GDM1 (cell line): ENCODE results near the gene TACC2.
"Not testable (repeated sequence)": the region's sequence is repeated elsewhere in the genome, so short reads cannot be mapped to it uniquely, and the experiment has no call there.

ENCODE experiments used
- DNase-seq: peaks from one replicate; lab custom pipeline; 2025; lab: John Stamatoyannopoulos, UW

TACC2 gene, protein sequence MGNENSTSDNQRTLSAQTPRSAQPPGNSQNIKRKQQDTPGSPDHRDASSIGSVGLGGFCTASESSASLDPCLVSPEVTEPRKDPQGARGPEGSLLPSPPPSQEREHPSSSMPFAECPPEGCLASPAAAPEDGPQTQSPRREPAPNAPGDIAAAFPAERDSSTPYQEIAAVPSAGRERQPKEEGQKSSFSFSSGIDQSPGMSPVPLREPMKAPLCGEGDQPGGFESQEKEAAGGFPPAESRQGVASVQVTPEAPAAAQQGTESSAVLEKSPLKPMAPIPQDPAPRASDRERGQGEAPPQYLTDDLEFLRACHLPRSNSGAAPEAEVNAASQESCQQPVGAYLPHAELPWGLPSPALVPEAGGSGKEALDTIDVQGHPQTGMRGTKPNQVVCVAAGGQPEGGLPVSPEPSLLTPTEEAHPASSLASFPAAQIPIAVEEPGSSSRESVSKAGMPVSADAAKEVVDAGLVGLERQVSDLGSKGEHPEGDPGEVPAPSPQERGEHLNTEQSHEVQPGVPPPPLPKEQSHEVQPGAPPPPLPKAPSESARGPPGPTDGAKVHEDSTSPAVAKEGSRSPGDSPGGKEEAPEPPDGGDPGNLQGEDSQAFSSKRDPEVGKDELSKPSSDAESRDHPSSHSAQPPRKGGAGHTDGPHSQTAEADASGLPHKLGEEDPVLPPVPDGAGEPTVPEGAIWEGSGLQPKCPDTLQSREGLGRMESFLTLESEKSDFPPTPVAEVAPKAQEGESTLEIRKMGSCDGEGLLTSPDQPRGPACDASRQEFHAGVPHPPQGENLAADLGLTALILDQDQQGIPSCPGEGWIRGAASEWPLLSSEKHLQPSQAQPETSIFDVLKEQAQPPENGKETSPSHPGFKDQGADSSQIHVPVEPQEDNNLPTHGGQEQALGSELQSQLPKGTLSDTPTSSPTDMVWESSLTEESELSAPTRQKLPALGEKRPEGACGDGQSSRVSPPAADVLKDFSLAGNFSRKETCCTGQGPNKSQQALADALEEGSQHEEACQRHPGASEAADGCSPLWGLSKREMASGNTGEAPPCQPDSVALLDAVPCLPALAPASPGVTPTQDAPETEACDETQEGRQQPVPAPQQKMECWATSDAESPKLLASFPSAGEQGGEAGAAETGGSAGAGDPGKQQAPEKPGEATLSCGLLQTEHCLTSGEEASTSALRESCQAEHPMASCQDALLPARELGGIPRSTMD (N-terminal part only)

DNA sequence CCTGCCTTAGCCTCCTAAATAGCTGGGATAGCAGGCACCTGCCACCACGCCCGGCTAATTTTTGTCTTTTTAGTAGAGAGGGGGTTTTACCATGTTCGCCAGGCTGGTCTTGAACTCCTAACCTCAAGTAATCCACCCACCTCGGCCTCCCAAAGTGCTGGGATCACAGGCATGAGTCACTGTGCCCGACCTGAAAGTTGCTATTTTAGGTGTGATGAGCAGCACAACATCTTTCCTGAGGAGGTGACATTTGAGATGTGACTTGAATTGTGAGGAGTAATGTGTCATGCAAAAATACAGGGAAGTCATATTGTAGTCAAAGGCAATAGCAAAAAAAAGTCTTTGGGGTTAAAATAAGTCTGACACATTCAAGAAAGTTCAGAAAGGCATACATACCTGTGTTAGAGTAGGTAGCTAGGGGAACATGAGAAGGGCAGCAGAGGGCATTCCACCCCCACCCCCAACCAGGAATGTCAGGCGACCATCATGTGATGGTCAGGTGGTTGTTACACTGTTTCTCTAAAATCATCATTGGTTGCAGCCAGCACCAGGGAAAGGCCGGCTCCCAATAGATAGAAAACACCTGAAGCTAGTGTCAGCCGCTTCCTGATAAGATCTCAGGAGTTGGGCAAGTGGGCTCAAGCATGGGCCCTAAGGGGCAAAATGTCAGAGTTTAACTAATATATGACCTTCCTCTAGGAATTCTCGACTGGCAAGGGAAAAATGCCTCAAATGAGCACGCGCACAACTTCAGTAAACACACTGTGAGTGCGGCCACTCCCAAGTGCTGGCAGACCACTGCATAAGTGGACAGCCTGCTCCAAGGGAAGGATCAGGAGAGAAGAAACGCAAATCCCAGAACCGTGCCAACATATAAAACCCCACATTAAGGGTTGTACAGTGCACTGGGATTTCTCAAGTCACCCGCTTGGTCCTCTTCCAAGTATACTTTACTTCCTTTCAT, at the start of gene TACC2:
TACC2 (plus strand) TSS at position 803 of the 964 bp plus-strand sequence. CDS start 32,819 bp downstream, outside the sequence.
- no peak for DNase-seq

DNA sequence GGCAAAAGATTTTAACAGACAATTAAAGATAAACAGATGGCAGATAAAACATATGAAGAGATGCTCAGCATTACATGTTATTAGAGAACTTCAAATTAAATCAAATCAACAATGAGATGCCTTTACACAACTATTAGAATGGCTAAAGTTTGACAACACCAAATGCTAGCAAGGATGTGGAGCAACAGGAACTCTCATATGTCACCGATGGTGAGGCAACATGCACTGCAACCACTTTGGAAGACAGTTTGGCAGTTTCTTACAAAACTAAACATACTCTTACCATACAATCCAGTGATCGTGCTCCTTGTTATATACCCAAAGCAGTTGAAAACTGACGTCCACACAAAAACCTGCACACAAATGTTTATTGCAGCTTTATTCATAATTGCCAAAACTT, 47.4 kb upstream of the TACC2 start:
- no peak for DNase-seq

DNA sequence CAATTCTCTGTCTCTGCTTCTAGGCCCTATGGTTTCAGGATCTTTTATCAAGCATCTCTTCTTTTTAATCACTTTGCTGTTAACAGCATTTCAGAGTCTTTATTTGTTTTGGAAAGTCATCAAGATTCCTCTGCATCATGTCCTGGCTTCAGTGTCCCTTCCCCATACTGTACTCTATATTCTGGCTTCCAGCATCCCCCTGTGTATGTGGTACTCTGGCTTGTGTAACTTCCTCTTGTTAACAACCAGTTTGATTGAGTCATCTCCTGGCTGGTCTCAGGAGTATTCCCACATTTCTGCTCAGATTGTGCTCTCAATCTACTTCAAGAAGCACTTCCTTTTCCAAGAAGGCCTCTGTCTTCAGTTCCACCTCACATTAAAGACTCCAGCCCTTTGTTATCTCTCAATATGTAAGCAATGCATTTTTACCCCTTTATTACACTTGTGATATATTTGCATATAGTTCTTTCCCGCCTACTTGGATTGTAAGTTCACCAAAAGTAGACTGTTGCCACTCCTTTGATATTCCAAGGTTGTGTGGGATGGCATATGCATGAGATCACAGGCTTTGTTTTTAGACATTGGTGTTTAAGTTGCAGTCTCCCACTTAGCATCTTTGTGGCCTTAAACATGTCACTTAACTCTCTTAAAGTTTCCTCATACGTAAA, 46.1 kb upstream of the TACC2 start:
- no peak for DNase-seq

DNA sequence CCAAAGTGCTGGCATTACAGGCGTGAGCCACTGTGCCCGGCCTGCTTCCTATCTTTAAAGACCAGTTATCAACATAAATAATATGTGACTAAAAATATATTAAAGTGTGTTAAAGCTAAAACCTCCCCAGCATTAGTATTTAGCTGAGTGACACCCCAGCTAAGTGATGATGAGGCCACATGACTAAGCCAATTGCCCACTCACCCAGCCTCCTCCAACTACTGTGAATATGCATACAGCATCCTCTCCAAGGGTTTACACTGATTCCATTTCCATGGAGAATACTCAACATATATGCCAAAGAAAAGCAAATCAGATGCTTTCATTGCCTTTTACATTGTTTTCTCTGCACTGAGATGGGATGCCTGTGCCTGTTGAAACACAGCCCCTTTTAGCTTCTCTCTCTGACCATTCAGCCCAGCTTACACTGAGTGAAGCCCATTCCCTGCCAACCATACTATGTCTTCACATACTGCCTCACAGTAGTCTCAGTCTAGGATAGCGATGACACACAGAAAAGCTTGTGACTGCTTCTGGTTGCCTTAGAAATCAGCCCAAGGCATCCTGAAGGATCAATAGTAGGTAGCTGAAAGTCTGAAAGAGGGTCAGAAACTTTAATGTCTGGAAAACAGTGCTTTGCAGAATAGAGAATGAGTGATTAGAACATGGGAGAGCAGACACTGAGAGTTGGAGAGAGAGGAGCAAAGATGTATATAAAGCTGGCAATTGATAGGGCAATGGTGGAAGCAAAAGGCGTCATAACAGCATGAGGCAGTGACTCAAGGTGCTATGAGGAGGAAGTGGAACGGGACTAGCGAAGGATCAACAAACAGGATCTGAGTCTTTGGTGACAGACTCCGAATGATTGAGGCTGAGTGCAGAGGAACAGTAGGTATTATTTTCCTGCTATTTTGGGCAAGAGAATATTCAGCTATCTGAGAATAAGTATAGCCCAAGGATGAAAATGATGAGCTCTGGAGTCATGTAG, 41.3 kb upstream of the TACC2 start:
- no peak for DNase-seq

DNA sequence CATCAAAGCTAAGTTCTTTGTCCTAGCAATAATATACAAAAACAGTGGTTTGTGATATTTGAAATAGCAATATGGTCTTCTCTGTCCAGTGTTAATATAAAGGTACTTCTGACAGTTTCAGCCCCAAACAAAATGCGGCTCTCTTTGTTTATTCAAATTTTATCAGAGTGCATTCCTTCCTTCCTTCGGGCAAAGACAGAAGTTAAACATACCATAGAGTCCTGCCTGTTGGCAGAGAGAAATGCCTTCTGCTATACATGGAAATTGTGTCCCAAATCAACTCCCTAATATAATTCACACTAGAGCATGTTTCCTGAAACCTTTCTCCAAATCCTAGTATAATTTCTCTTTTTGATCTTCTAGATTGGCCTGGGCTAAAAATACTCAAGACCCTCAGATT, 39.9 kb upstream of the TACC2 start:
- DNase-seq: no peak

DNA sequence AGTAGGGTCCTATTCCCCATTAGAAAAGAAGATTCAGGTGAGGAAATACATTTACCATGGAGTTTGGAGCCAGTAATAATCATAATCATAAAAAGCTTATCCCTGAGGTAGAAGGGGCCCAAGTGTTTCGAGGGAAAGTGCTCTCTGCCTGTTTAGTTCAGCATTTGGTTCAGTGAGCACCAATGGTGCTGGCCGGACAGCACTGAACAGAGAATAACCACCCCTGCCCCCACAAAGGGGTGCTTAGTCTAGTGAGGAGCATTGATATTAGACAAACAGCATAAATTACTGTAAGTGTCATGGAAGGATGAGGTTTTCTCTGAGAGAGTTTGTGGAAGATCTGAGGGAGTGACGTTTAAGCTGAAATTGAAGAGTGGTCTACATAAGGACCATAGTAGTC, 39.5 kb upstream of the TACC2 start:
- DNase-seq: no peak

DNA sequence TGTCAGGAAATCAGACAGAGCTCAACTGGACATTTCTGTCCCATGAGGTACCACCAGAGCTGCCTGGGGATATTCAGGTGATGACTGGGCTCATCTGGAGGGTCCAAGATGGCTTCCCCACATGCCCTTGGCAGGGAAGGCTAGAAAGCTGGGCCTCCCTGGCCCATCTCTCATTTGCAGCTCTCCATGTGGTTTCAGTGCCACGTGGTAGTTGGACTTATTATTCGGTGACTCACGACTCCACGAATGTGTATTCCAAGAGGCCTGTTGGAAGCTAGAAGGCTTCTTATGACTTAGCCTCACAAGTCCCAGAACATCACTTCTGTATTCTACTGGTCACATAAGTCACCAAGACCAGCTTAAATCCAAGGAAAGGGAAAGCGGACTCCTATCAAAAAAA, 36.7 kb upstream of the TACC2 start:
- no peak for DNase-seq

DNA sequence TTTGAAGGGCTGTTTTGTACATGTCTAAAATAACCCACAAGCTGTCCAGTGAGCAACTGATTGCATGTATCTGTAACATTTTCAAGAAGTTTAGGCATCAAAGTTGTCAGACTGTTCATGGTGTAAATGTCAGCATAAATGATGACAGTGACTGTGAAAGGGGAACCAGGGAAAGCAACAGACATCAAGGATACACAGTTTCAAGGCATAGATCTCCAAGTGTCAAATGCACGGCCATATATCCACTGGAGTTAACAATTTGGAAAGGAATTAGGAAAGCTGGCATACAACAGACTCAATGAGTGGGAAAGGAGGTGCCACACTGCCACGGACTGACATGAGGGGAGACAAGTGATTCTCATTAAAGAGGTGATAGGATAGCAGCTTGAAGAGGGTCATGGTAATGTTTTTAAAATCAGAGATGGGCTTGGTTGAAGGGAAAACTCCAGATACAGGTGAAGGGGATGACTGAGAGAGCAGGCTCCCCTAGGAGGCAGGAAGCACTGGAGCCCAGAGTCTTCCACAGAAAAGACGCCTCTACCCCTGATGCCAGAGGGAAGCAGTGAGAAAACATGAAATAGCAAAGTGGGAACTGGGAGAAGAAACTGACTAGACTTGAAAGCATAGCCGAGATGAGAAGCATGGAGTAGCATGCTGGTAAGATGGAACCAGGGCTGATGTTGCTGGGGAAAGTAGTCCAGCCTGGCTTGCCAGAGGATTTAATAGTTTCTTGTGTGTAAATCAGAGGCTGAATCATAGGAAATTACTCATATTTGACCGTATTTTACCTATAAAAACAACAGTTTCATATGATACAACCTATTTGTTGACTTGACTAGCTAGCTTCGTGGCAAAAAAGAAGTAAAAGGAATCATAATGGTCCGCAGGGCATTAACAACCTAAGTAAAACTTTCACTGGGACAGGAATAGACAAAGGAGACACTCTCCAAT, 32.6 kb upstream of the TACC2 start:
- DNase-seq: no peak

DNA sequence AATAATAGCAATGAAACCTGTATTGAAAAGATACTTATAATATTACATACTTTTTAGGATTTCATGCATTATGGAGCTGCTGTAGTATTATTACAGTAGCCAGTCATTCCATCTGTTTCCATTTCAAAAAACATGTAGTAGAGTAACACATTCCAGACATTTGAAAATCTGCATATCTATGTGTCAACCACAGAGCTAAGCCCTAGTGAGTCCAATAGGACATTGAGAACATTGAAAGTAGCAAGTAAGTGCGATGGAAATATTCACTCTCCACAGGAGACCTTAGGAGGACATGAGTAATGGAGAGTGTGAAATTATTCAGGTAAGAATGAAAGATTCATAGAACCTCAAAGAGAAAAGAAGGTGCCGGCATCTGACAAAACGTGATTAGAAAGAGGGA, 29.3 kb upstream of the TACC2 start:
- DNase-seq: no peak

DNA sequence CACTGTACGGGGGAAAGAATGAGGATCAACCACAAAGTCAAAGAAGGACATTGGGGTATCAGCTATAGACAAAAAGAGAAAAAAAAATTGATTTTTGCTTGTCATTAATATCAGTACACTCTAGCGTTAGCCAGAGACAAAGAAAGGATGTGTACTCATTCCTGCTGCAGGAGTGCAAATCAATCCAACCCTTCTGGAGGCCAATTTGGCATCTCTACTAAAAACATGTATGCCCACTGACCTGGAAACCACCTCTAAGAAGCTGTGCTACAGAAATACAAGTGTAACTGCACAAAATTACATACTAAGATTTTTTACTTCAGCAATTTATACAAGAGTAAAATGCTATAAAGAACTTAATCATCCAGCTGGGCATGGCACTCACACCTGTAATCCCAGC, 27.5 kb upstream of the TACC2 start:
- DNase-seq: no peak

DNA sequence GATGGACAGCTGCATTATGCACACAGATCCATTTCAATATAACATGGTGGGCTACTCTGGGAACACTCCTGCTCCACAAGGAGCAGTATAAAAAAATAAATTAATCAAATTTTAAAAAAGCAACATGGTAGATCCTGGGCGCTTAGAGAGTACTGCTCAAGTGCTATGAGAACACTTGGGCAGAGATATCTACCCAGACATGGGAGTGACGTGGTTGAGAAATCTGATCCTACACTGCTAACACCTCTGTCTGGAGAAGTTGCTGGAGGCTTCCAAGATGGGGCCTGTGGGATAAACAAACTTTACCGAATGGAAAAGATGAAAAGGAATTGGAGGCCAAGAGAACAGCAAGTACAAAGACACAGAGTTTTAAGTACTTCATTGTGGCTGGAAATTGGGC, 23.0 kb upstream of the TACC2 start:
- DNase-seq: no peak

DNA sequence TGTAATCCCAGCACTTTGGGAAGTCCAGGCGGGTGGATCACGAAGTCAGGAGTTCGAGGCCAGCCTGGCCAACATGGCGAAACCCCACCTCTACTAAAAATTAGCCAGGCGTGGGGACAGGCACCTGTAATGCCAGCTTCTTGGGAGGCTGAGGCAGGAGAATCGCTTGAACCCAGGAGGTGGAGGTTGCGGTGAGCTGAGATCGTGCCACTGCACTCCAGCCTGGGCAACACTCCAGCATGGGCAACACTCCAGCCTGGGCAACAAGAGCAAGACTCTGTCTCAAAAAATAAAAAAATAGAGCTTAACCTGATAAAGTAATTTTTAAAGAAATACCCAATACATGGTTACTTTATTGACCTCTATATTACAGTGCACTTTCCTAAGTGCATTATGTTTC, 19.9 kb upstream of the TACC2 start:
- not testable (repeated sequence) for DNase-seq

DNA sequence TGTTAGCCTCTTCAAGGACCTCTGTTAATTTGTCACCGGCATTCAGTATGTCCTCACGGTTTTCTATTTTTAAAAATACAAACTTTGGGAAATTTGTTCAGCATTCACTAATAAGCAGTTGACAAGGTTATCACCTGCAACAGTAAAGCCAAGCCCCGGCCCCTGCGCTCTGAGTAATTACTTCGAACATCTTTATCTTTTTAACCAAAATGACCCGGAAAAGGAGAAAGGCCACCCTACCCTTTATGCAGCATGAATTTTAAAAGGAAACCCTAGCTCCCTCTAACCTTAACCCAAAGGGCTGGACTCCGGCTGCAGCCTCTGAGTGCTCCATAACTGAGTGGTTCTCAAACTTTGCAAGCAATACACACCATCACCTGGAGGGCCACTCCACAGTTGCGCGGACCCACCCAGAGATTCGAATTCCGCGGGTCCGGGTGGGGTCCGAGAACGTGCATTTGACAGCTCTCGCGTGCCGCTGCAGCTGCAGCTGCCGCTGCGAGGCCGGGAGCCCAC, 14.9 kb upstream of the TACC2 start:
- DNase-seq: no peak

DNA sequence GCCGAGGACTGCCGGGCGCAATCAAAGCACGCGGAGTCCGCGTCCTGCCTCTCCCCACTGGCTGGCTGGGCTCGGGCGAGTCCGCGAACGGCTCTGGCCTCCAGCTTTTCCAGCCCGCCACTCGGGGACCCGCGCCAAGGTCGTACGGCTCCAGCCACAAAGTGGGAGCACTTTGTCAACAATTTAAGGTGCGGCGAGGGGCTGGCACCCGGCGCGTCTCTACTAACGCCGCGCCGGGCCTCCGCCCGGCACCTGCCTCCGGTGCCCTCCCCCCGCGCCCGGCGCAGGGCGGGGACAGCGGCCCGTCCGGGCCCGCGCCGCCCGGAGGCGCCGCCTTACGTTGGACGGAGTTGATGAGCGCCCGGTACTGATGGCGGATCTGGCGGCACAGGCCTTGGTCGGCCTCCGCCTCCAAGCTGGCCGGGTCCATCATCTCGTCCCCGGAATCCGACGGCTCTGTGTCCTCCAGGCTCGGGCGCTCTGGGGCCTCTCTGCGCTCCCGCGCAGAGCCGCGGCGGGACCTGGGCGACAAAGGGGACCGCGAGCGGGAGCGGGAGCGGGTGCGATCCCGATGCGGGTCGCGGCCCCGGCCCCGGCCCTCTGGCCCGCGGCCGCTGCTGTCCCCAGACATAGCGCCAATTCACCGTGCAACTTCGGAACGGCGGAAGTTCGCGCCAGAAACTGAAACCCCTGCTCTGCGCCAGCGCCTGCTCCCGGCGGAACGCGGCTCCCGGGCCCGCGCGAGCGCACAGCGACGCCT, 14.2 kb upstream of the TACC2 start, which contains the start of gene NSMCE4A:
NSMCE4A (minus strand) TSS at position 683 of the 760 bp plus-strand sequence; CDS start at position 631, 52 bp downstream.
- peak; percentile 73 for DNase-seq

DNA sequence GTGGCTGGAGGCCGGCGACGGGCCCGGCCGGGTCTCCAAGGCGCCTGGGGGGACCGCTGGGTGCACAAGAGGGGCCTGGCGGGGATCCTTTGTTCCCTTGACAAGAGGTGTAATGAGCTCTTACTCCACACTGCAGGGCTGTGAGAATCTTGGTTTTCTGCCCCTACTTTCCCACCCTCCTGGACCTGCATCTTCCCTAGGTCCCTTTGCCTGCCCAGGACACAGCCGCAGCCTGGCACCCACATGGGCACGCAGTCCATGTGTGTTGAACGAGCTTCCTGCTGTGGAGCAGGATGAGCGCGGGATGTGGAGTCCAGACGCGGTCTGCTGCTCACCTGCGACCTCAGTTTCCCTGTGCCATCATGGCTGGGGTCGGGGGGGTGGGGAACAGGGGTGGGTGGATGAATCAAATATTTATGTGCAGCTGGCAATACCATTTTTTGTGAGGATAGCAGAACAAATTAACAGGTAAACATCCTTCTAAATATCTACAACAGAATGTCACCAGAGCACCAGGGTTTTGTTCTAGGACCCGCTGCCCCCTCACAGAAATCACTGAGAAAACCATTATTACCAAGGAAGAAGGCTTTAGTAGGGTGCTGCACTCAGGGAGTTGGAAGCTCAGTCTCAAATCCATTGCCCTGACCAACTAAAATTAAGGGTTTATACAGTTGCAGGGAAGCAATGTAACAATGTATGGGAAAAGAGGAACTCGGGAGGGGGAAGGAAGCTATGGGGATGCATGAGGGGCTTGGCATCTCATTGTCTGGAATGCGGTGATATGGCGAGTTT, 13.5 kb upstream of the TACC2 start:
- no peak for DNase-seq

DNA sequence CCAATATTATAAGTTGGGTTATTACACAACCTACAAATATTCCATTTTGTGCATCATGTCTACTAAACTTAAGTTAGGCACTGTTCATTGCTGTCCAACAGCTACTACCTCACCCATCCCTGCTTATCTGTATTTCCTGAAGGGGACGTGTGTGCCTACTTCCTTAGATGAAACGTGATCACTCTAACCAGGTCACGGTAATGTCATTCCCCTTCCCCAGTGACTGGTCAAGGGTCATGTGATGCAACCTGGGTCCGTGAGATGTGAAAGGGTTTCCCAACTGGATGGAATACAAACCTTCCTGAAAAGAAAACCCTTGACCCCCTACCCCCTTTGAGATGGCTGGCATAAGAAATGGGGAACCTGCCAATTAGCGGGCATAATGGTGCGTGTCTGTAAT, 12.4 kb upstream of the TACC2 start:
- DNase-seq: no peak
